Panc1 (cell line): Measurements from ENCODE around the gene PAK6.

Experiments
- CTCF ChIP-seq: fragments of 450-650 bp; IDR thresholded peaks from 2 replicates; pipeline ENCODE4 v1.5.1; 2017; ENCODE audit warnings: mild to moderate bottlenecking
- POLR2AphosphoS5 ChIP-seq: IDR thresholded peaks from 2 replicates; pipeline ENCODE4 v1.6.1; 2012; ENCODE audit warnings: mild to moderate bottlenecking, low read depth, low read length, moderate library complexity

DNA sequence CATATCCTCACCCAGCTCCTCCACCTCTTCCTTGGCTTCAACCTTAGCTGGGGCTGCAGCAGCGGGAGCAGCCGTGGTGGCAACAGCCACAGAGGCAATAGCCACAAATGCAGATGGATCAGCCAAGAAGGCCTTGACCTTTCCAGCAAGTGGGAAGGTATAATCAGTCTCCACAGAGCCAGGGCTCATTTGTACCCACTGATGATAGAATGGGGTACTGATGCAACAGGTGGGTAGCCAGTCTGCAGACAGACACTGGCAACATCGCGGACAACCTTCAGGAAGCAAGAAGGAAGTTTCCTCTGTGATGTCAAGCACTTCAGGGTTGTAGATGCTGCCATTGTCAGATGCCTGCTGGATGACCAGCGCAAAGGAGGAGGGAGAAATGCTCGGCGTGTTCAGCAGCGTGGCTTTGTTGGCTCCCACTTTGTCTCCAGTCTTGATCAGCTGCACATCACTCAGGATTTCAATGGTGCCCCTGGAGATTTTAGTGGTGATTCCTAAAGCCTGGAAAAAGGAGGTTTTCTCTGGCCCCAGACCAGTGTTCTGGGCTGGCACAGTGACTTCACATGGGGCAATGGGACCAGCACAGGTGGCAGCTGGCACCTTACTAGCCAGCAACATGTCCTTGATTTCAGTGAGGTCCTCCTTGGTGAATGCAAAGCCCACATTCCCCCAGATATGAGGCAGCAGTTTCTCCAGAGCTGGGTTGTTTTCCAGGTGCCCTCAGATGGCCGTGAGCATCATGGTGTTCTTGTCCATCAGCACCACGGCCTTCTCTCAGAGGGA, 73.7 kb downstream of the PAK6 start:
- TF ChIP-seq CTCF (no peak), POLR2AphosphoS5 (no peak)
